Upper lobe of left lung (tissue), 6 donors: ENCODE measurements around the gene EML1. TPM values are rescaled to one million over a fixed set of nuclear protein-coding genes. Genes with fewer than 3 reads are reported as not detected.

ENCODE experiments used
- ATAC-seq, 2 donors: fragments of 200-7000 bp; cut with Tn5 transposase; one replicate each; pipeline ENCODE4 v1.9.1; 2022; ENCODE audit warnings: mild to moderate bottlenecking in 2 of 2, moderate library complexity in 2 of 2; ENCODE audit not compliant: low FRiP score in 2 of 2
- DNase-seq, 2 donors: peaks; one replicate each; pipeline ENCODE4 v3.0.0-alpha.2; 2019 to 2020
- H3K27ac ChIP-seq, 4 donors: fragments of 200-600 bp; sonication (generic); one replicate each; pipeline ENCODE4 v1.5.1; 2016 to 2019
- H3K27me3 ChIP-seq, 4 donors: fragments of 200-600 bp; sonication (generic); one replicate each; pipeline ENCODE4 v1.5.1; 2017 to 2019
- H3K36me3 ChIP-seq, 4 donors: fragments of 200-600 bp; sonication (generic); one replicate each; pipeline ENCODE4 v1.5.1; 2016 to 2019
- H3K4me1 ChIP-seq, 4 donors: fragments of 200-600 bp; sonication (generic); one replicate each; pipeline ENCODE4 v1.5.1; 2018 to 2019
- H3K4me3 ChIP-seq, 4 donors: fragments of 200-600 bp; sonication (generic); one replicate each; pipeline ENCODE4 v1.5.1; 2017 to 2019; ENCODE audit warnings: mild to moderate bottlenecking in 2 of 4, moderate library complexity in 1 of 4
- H3K9me3 ChIP-seq, 4 donors: fragments of 200-600 bp; sonication (generic); one replicate each; pipeline ENCODE4 v1.5.1; 2018 to 2019
- EP300 ChIP-seq, 4 donors: sonication (generic); formaldehyde crosslinking; IDR thresholded peaks; one replicate each; pipeline ENCODE4 v1.5.1; 2017; ENCODE audit warnings: antibody characterized with exemption in 4 of 4, control low read depth in 2 of 4
- POLR2A ChIP-seq, 4 donors: fragments of 450-650 bp; IDR thresholded peaks; one replicate each; pipeline ENCODE4 v1.5.1; 2016 to 2017; ENCODE audit warnings: antibody characterized with exemption in 4 of 4, mild to moderate bottlenecking in 2 of 4
- POLR2AphosphoS5 ChIP-seq, 2 donors: sonication (generic); formaldehyde crosslinking; IDR thresholded peaks; one replicate each; pipeline ENCODE4 v1.5.1; 2017; ENCODE audit warnings: antibody characterized with exemption in 2 of 2
- WGBS, 2 donors: methylation state at CpG; one replicate each; pipeline ENCODE4 v1.1.5; 2017 to 2018; 5-methylcytosine and 5-hydroxymethylcytosine counted together
- total RNA-seq, 6 donors: library from RNA; depleted of rRNA in 4 of 6; stranded (reverse); fragments of >200 nt in 4 of 6; gene quantifications; one replicate each; pipeline versions ENCODE4 v1.1.0 to v1.2.1, GENCODE V29; 2016 to 2021
- TF ChIP-seq, protein P1 (sequence below), 6 experiments: fragments of 450-650 bp in 4 of 6; fragments of 200-600 bp in 2 of 6; sonication (generic) in 2 of 6; IDR thresholded peaks; one replicate each; pipeline ENCODE4 v1.5.1; 2016 to 2019; ENCODE audit warnings: antibody characterized with exemption in 6 of 6
- donor health status: DM: no; HTN: no; CAD: no; lungs with moderate emphysema.
- donor health status: DM: no; HTN: yes; CAD: no; lungs with severe emphysema.

Gene EML1
- total RNA-seq, 6 donors from 2014 or later, result 22.2 to 55.5 (median 36.4) TPM

DNA sequence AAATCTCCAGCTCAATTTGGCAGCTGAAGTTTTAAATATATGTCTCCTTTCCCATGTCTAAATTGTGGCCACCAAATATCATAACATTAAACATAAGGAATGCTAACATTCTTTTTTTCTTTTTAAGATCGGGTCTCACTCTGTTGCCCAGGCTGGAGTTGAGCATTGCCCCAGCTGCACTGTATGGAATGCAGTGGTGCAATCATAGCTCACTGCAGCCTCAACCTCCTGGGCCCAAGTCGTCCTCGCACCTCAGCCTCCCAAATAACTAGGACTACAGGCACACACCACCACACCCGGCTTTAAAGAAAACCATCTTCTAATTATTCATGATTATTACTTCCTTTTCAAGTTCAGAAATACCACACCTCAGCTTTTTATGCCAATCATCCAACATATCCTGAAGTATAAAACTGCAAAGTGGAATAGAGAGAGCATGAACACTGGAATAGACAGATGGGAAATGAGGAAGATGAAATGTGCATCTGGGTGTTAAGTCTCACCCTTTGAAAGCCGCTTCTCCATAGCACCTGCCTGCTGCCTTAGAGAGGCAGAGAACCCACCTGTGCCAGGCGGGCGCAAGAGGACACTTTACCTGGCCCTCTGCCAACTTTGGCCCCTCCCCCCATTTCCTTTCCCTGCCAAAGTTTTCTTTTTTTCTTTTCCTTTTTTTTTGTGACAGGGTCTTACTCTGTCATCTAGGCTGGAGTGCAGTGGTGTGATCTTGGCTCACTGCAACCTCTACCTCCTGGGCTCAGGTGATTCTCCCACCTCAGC is 2.8 kb upstream of the EML1 start:
- no peak for DNase-seq
- Histone ChIP-seq H3K36me3 (no peaks in the 10 kb centered on the region), H3K27me3 (no peaks in the 10 kb centered on the region), H3K4me3 (no peak overlapping the region), H3K27ac (peak overlapping the region in 1 of 4 donors; percentile 24), H3K9me3 (no peaks in the 10 kb centered on the region), H3K4me1 (peaks cover 21 to 40% (median 31%) of the 10 kb centered on the region in 4 donors)
- WGBS, 2 donors, result 85 to 90% methylated on average over 7 of the region's 7 CpGs
- TF ChIP-seq, protein P1, sequence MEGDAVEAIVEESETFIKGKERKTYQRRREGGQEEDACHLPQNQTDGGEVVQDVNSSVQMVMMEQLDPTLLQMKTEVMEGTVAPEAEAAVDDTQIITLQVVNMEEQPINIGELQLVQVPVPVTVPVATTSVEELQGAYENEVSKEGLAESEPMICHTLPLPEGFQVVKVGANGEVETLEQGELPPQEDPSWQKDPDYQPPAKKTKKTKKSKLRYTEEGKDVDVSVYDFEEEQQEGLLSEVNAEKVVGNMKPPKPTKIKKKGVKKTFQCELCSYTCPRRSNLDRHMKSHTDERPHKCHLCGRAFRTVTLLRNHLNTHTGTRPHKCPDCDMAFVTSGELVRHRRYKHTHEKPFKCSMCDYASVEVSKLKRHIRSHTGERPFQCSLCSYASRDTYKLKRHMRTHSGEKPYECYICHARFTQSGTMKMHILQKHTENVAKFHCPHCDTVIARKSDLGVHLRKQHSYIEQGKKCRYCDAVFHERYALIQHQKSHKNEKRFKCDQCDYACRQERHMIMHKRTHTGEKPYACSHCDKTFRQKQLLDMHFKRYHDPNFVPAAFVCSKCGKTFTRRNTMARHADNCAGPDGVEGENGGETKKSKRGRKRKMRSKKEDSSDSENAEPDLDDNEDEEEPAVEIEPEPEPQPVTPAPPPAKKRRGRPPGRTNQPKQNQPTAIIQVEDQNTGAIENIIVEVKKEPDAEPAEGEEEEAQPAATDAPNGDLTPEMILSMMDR (IDR thresholded peaks at IDR 0.05), result no peak
- TF ChIP-seq POLR2AphosphoS5 (IDR thresholded peaks at IDR 0.05), result no peak
- no peak for TF ChIP-seq POLR2A (IDR thresholded peaks at IDR 0.05)
- TF ChIP-seq EP300 (IDR thresholded peaks at IDR 0.05), result no peak
- no peak for ATAC-seq

GRCh38 chr14:99790978-99791376 is 2.2 kb upstream of the EML1 start:
- ATAC-seq (no peak), DNase-seq (peak in 1 of 2 donors; percentile 74)
- H3K4me1 ChIP-seq, result peaks cover 21 to 40% (median 31%) of the 10 kb centered on the region in 4 donors
- H3K27ac ChIP-seq, result peak overlapping the region in 1 of 4 donors; percentile 24
- no peaks in the 10 kb centered on the region for H3K27me3 ChIP-seq
- H3K9me3 ChIP-seq, result no peaks in the 10 kb centered on the region
- no peak overlapping the region for H3K4me3 ChIP-seq
- TF ChIP-seq POLR2A (IDR thresholded peaks at IDR 0.05) (no peak), EP300 (IDR thresholded peaks at IDR 0.05) (no peak), POLR2AphosphoS5 (IDR thresholded peaks at IDR 0.05) (no peak)
- TF ChIP-seq, protein P1 (IDR thresholded peaks at IDR 0.05), result no peak
- 66 to 82% methylated on average over 6 of the region's 6 CpGs for WGBS, 2 donors
- no peaks in the 10 kb centered on the region for H3K36me3 ChIP-seq

DNA sequence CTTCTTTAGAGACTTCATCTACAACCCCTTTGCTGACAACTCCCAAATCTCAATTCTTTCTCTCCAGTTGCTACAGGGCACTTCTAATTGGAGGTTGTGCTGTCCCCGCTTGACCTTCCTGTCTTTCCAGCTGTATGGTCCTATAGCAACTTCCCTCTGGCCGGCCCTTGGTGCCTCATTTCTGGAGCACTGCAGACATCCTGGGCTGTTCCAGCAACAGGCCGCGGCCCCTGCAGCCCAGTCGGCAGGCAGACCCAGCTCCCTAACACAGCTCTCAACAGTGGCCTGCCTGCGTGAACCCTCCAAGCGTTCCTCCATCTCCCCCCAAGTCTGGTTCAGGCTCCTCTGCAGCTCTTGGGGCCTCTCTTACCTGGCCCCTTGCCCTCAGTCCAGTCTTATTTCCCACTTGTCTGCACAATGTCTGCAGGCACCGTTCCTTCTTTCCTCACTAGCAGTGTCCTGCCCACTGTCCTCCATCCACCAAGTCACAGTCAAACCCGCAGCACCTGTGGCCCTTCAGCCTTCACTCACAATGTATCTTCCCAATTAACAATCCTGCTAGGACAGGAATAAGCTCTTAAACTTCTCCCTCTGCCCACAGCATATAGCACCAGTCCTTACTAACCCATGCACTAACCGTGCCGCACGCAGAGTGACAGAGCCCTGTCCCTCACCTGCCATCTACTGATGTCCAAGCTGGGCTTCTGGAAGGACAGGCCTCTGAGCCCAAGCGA is 1.6 kb upstream of the EML1 start:
- Histone ChIP-seq H3K27ac (peak overlapping the region in 2 of 4 donors; percentile 24 to 83), H3K36me3 (no peaks in the 10 kb centered on the region), H3K9me3 (no peaks in the 10 kb centered on the region), H3K4me3 (no peak overlapping the region), H3K4me1 (peaks cover 21 to 40% (median 31%) of the 10 kb centered on the region in 4 donors), H3K27me3 (no peaks in the 10 kb centered on the region)
- TF ChIP-seq POLR2AphosphoS5 (IDR thresholded peaks at IDR 0.05), result no peak
- TF ChIP-seq POLR2A (IDR thresholded peaks at IDR 0.05), result no peak
- no peak for TF ChIP-seq EP300 (IDR thresholded peaks at IDR 0.05)
- TF ChIP-seq, protein P1 (IDR thresholded peaks at IDR 0.05), result no peak
- 69 to 70% methylated on average over 13 of the region's 13 CpGs for WGBS, 2 donors
- peak in 1 of 2 donors; percentile 24 for ATAC-seq
- peak in 1 of 2 donors; percentile 49 for DNase-seq

DNA sequence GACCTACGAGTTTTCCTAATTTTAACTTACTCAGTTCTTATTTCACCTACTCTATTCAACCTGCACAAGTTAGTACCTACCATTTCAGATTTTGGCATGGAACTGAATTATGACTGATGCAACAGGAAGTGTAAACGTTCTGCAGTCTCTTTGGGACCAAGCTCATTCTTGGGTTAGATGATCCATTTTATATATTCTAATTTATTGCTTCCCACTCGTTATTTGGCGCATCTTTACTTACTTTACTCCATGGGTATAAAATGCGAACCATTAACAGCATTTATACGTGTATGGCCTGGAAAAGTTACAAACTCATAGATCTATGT is 1.0 kb upstream of the EML1 start:
- Histone ChIP-seq H3K4me3 (no peak overlapping the region), H3K9me3 (no peaks in the 10 kb centered on the region), H3K4me1 (peaks cover 21 to 40% (median 31%) of the 10 kb centered on the region in 4 donors), H3K27me3 (no peaks in the 10 kb centered on the region), H3K36me3 (no peaks in the 10 kb centered on the region), H3K27ac (peak overlapping the region in 3 of 4 donors; percentile 74 to 88 (median 83))
- WGBS, 2 donors, result 77 to 79% methylated on average over 6 of the region's 6 CpGs
- no peak for ATAC-seq
- DNase-seq, result no peak
- TF ChIP-seq POLR2A (IDR thresholded peaks at IDR 0.05) (no peak), POLR2AphosphoS5 (IDR thresholded peaks at IDR 0.05) (no peak), EP300 (IDR thresholded peaks at IDR 0.05) (no peak)
- TF ChIP-seq, protein P1 (IDR thresholded peaks at IDR 0.05), result no peak
